H9 (cell line): Measurements from ENCODE around the gene MFRP. TPM values are rescaled to one million over a fixed set of nuclear protein-coding genes. Genes with fewer than 3 reads are reported as not detected.

Experiments
- DNase-seq: peaks from one replicate; pipeline ENCODE4 v3.0.0-alpha.2; 2017
- H2AFZ ChIP-seq: one replicate; pipeline ENCODE4 v1.6.1; 2013; ENCODE audit warnings: mild to moderate bottlenecking, low read length, control low read depth, moderate library complexity
- H2AK5ac ChIP-seq: 2 replicates; pipeline ENCODE4 v1.6.1; 2013; ENCODE audit warnings: low read length, control low read depth, mixed read lengths; ENCODE audit not compliant: insufficient read length
- H2BK120ac ChIP-seq: one replicate; pipeline ENCODE4 v1.6.1; 2013; ENCODE audit warnings: low read depth, mild to moderate bottlenecking, low read length, control low read depth, inconsistent platforms; ENCODE audit not compliant: poor library complexity, severe bottlenecking
- H2BK12ac ChIP-seq: 2 replicates; pipeline ENCODE4 v1.6.1; 2013; ENCODE audit warnings: low read length, control low read depth, mixed read lengths, low read depth; ENCODE audit not compliant: insufficient read length
- H2BK15ac ChIP-seq: 2 replicates; pipeline ENCODE4 v1.6.1; 2013; ENCODE audit warnings: low read depth, low read length, control low read depth
- H2BK20ac ChIP-seq: one replicate; pipeline ENCODE4 v1.6.1; 2013; ENCODE audit warnings: low read depth, mild to moderate bottlenecking, low read length, control low read depth, inconsistent platforms; ENCODE audit not compliant: poor library complexity, severe bottlenecking
- H2BK5ac ChIP-seq: 2 replicates; pipeline ENCODE4 v1.6.1; 2013; ENCODE audit warnings: low read length, control low read depth, mixed read lengths; ENCODE audit not compliant: insufficient read length
- H3K14ac ChIP-seq: 2 replicates; pipeline ENCODE4 v1.6.1; 2013; ENCODE audit warnings: low read length, control low read depth; ENCODE audit not compliant: insufficient read depth
- H3K18ac ChIP-seq: 2 replicates; pipeline ENCODE4 v1.6.1; 2013; ENCODE audit warnings: low read depth, mild to moderate bottlenecking, mixed read lengths, low read length, control low read depth; ENCODE audit not compliant: insufficient read length
- H3K23ac ChIP-seq: 2 replicates; pipeline ENCODE4 v1.6.1; 2013; ENCODE audit warnings: low read length, control low read depth, mixed read lengths, low read depth; ENCODE audit not compliant: insufficient read length
- H3K23me2 ChIP-seq: 2 replicates; pipeline ENCODE4 v1.6.1; 2013; ENCODE audit warnings: low read depth, mild to moderate bottlenecking, mixed read lengths, low read length, control low read depth; ENCODE audit not compliant: insufficient read length, poor library complexity, severe bottlenecking
- H3K27ac ChIP-seq: 2 replicates; pipeline ENCODE4 v1.5.1; 2013; ENCODE audit warnings: low read length, control low read depth, mixed read lengths, low read depth; ENCODE audit not compliant: insufficient read length
- H3K27me3 ChIP-seq: 2 replicates; pipeline ENCODE4 v1.6.1; 2013; ENCODE audit warnings: low read length, control low read depth, inconsistent platforms; ENCODE audit not compliant: insufficient read depth
- H3K4ac ChIP-seq: 2 replicates; pipeline ENCODE4 v1.6.1; 2013; ENCODE audit warnings: low read depth, mild to moderate bottlenecking, control low read depth, inconsistent platforms, low read length, moderate library complexity
- H3K4me1 ChIP-seq: 2 replicates; pipeline ENCODE4 v1.6.1; 2013; ENCODE audit warnings: low read length, control low read depth, inconsistent platforms; ENCODE audit not compliant: insufficient read depth
- H3K4me2 ChIP-seq: 2 replicates; pipeline ENCODE4 v1.6.1; 2013; ENCODE audit warnings: low read length, control low read depth, mixed read lengths; ENCODE audit not compliant: insufficient read length, insufficient read depth
- H3K56ac ChIP-seq: 2 replicates; pipeline ENCODE4 v1.6.1; 2013; ENCODE audit warnings: low read depth, mild to moderate bottlenecking, mixed read lengths, low read length, control low read depth; ENCODE audit not compliant: insufficient read length
- H3K79me1 ChIP-seq: 2 replicates; pipeline ENCODE4 v1.6.1; 2013; ENCODE audit warnings: low read depth, mild to moderate bottlenecking, moderate library complexity, low read length, control low read depth, inconsistent platforms; ENCODE audit not compliant: insufficient read depth, poor library complexity, severe bottlenecking
- H3K79me2 ChIP-seq: 2 replicates; pipeline ENCODE4 v1.6.1; 2013; ENCODE audit warnings: low read length, control low read depth, inconsistent platforms; ENCODE audit not compliant: insufficient read depth
- H3K9ac ChIP-seq: 2 replicates; pipeline ENCODE4 v1.6.1; 2013; ENCODE audit warnings: low read length, control low read depth, mixed read lengths; ENCODE audit not compliant: insufficient read length; ENCODE audit errors: extremely low read depth
- H3K9me3 ChIP-seq: one replicate; pipeline ENCODE4 v1.6.1; 2013; ENCODE audit warnings: low read depth, low read length, inconsistent platforms; ENCODE audit not compliant: control insufficient read depth
- H3T11ph ChIP-seq: one replicate; pipeline ENCODE4 v1.6.1; 2013; ENCODE audit warnings: mild to moderate bottlenecking, low read length, control low read depth, inconsistent platforms
- H4K20me1 ChIP-seq: one replicate; pipeline ENCODE4 v1.6.1; 2013; ENCODE audit not compliant: control insufficient read depth, insufficient read length, insufficient read depth
- H4K5ac ChIP-seq: 2 replicates; pipeline ENCODE4 v1.6.1; 2013; ENCODE audit warnings: low read depth, mild to moderate bottlenecking, mixed read lengths, low read length, control low read depth; ENCODE audit not compliant: insufficient read length
- H4K8ac ChIP-seq: replicated peaks from 2 replicates; pipeline ENCODE4 v1.6.1; 2013; ENCODE audit warnings: low read length, control low read depth, mixed read lengths, low read depth; ENCODE audit not compliant: insufficient read length
- H4K91ac ChIP-seq: 2 replicates; pipeline ENCODE4 v1.6.1; 2013; ENCODE audit warnings: low read depth, mild to moderate bottlenecking, moderate library complexity, mixed read lengths, low read length, control low read depth; ENCODE audit not compliant: insufficient read length
- H3K27ac Mint-ChIP-seq, 3 experiments: 2 replicates in 2 of 3; 3 replicates in 1 of 3; pipeline ENCODE4 v1.8.0; 2020 to 2021; ENCODE audit warnings: mixed read lengths in 3 of 3, mild to moderate bottlenecking in 1 of 3, moderate library complexity in 1 of 3
- H3K27me3 Mint-ChIP-seq: 2 replicates; pipeline ENCODE4 v1.8.0; 2021; ENCODE audit warnings: low read depth, mild to moderate bottlenecking, moderate library complexity, mixed read lengths
- H3K36me3 Mint-ChIP-seq, 3 experiments: 2 replicates in 2 of 3; 3 replicates in 1 of 3; pipeline ENCODE4 v1.8.0; 2020 to 2021; ENCODE audit warnings: low read depth in 3 of 3, mixed read lengths in 3 of 3; ENCODE audit not compliant: insufficient read depth in 1 of 3
- H3K4me1 Mint-ChIP-seq, 2 experiments: 2 replicates each; pipeline ENCODE4 v1.8.0; 2020; ENCODE audit warnings: mixed read lengths in 2 of 2
- H3K4me3 Mint-ChIP-seq, 2 experiments: 2 replicates in 1 of 2; 3 replicates in 1 of 2; pipeline ENCODE4 v1.8.0; 2020 to 2021; ENCODE audit warnings: mild to moderate bottlenecking in 2 of 2, mixed read lengths in 2 of 2, moderate library complexity in 1 of 2
- H3K9me3 Mint-ChIP-seq, 2 experiments: 2 replicates in 1 of 2; 3 replicates in 1 of 2; pipeline ENCODE4 v1.8.0; 2020; ENCODE audit warnings: mild to moderate bottlenecking in 2 of 2, mixed read lengths in 2 of 2, moderate library complexity in 1 of 2
- WGBS: extraction: QIAGEN DNeasy Blood & Tissue Kit; methylation state at CpG from one replicate; pipeline ENCODE4 v1.1.7; 2013; ENCODE audit warnings: missing lambda C conversion rate, low lambda C conversion rate, mixed read lengths; ENCODE audit not compliant: insufficient read length; ENCODE audit errors: extremely low coverage; 5-methylcytosine and 5-hydroxymethylcytosine counted together
- total RNA-seq: library from RNA; stranded (reverse); gene quantifications from 2 replicates; pipeline ENCODE4 v1.2.1, GENCODE V29; 2021
- TF ChIP-seq, protein P1 (sequence below): fragments of 200-600 bp; sonication (generic); conservative IDR thresholded peaks from 3 replicates; pipeline ENCODE4 v1.8.0; 2021; ENCODE audit warnings: antibody characterized with exemption, mild to moderate bottlenecking

Gene MFRP
- total RNA-seq, 1 experiment from 2014 or later: not detected

DNA sequence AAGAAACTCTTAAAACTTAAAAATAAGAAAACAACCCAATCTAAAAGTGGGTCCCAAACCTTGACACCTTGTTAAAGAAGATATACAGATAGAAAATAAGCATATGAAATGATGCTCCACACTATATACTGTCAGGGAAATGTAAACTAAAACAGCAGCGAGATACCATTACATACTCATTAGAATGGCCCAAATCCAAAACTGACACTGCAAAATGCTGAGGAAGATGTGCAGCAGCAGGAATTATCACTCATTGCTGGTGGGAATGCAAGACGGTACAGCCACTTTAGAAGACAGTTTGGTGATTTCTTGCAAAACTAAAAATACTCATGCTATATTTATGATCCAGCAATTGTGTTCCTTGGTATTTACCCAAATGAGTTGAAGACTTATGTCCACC lies 17.2 kb downstream of the MFRP start:
- no peak overlapping the region for H2BK12ac ChIP-seq
- WGBS: no CpG with 5 or more reads among the region's 2 CpGs
- no peak overlapping the region for H4K5ac ChIP-seq
- H3K9me3 ChIP-seq: no peaks in the 10 kb centered on the region
- H2BK20ac ChIP-seq: no peak overlapping the region
- no peak overlapping the region for H3T11ph ChIP-seq
- H3K27ac Mint-ChIP-seq: no peak overlapping the region
- no peak overlapping the region for H3K18ac ChIP-seq
- no peak overlapping the region for H3K27ac ChIP-seq
- no peak overlapping the region for H3K56ac ChIP-seq
- no peaks in the 10 kb centered on the region for H3K36me3 Mint-ChIP-seq
- H2BK120ac ChIP-seq: no peak overlapping the region
- H3K79me1 ChIP-seq: no peaks in the 10 kb centered on the region
- H3K4ac ChIP-seq: no peak overlapping the region
- no peaks in the 10 kb centered on the region for H3K4me1 ChIP-seq
- H2AK5ac ChIP-seq: no peak overlapping the region
- H3K9ac ChIP-seq: no peak overlapping the region
- peaks cover 11 to 24% of the 10 kb centered on the region in 2 experiments for H3K4me1 Mint-ChIP-seq
- no peak for DNase-seq
- H2BK5ac ChIP-seq: no peak overlapping the region
- no peak overlapping the region for H2AFZ ChIP-seq
- H3K23me2 ChIP-seq: no peaks in the 10 kb centered on the region
- no peak overlapping the region for H4K8ac ChIP-seq
- H3K23ac ChIP-seq: no peak overlapping the region
- H3K27me3 Mint-ChIP-seq: no peaks in the 10 kb centered on the region; the same call in 1 of the 2 replicates
- no peaks in the 10 kb centered on the region for H4K20me1 ChIP-seq
- H3K14ac ChIP-seq: no peak overlapping the region
- H3K4me2 ChIP-seq: no peak overlapping the region
- H2BK15ac ChIP-seq: no peak overlapping the region
- H3K4me3 Mint-ChIP-seq: no peak overlapping the region
- H3K9me3 Mint-ChIP-seq: no peaks in the 10 kb centered on the region
- H3K27me3 ChIP-seq: no peaks in the 10 kb centered on the region
- TF ChIP-seq, protein P1, sequence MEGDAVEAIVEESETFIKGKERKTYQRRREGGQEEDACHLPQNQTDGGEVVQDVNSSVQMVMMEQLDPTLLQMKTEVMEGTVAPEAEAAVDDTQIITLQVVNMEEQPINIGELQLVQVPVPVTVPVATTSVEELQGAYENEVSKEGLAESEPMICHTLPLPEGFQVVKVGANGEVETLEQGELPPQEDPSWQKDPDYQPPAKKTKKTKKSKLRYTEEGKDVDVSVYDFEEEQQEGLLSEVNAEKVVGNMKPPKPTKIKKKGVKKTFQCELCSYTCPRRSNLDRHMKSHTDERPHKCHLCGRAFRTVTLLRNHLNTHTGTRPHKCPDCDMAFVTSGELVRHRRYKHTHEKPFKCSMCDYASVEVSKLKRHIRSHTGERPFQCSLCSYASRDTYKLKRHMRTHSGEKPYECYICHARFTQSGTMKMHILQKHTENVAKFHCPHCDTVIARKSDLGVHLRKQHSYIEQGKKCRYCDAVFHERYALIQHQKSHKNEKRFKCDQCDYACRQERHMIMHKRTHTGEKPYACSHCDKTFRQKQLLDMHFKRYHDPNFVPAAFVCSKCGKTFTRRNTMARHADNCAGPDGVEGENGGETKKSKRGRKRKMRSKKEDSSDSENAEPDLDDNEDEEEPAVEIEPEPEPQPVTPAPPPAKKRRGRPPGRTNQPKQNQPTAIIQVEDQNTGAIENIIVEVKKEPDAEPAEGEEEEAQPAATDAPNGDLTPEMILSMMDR: no peak
- no peaks in the 10 kb centered on the region for H3K79me2 ChIP-seq
- no peak overlapping the region for H4K91ac ChIP-seq
